Smooth muscle cell (in vitro differentiated cells): ENCODE measurements around the gene MND1. TPM values are rescaled to one million over a fixed set of nuclear protein-coding genes. Genes with fewer than 3 reads are reported as not detected.

Source experiments
- DNase-seq: peaks from one replicate; lab custom pipeline; 2025; ENCODE audit not compliant: unreplicated experiment; lab: John Stamatoyannopoulos, UW
- H2AFZ ChIP-seq: fragments of 200-600 bp; sonication (generic); 2 replicates; pipeline ENCODE4 v1.6.0; 2016; ENCODE audit warnings: antibody characterized with exemption, low read depth, mild to moderate bottlenecking
- H3F3A ChIP-seq: fragments of 200-600 bp; sonication (generic); 2 replicates; pipeline ENCODE4 v1.6.0; 2017; ENCODE audit warnings: antibody characterized with exemption, low read depth
- H3K27ac ChIP-seq: fragments of 200-600 bp; sonication (generic); 2 replicates; pipeline ENCODE4 v1.5.1; 2016; ENCODE audit warnings: low read depth, mild to moderate bottlenecking
- H3K27me3 ChIP-seq: fragments of 200-600 bp; sonication (generic); 2 replicates; pipeline ENCODE4 v1.6.1; 2016; ENCODE audit warnings: low read depth, mild to moderate bottlenecking
- H3K36me3 ChIP-seq: fragments of 200-600 bp; sonication (generic); 2 replicates; pipeline ENCODE4 v1.5.1; 2016; ENCODE audit warnings: low read depth
- H3K4me1 ChIP-seq: fragments of 200-600 bp; sonication (generic); 2 replicates; pipeline ENCODE4 v1.5.1; 2016; ENCODE audit warnings: low read depth
- H3K4me2 ChIP-seq: fragments of 200-600 bp; sonication (generic); 2 replicates; pipeline ENCODE4 v1.6.0; 2016; ENCODE audit warnings: mild to moderate bottlenecking
- H3K4me3 ChIP-seq: fragments of 200-600 bp; sonication (generic); 2 replicates; pipeline ENCODE4 v1.5.1; 2016; ENCODE audit warnings: mild to moderate bottlenecking
- H3K79me2 ChIP-seq: fragments of 200-600 bp; sonication (generic); 2 replicates; pipeline ENCODE4 v1.6.0; 2016; ENCODE audit warnings: low read depth, mild to moderate bottlenecking
- H3K9ac ChIP-seq: fragments of 200-600 bp; sonication (generic); 2 replicates; pipeline ENCODE4 v1.6.0; 2016; ENCODE audit warnings: low read depth
- H3K9me3 ChIP-seq: fragments of 200-600 bp; sonication (generic); replicated peaks from 2 replicates; pipeline ENCODE4 v1.5.1; 2016; ENCODE audit warnings: low read depth
- H4K20me1 ChIP-seq: fragments of 200-600 bp; sonication (generic); 2 replicates; pipeline ENCODE4 v1.6.0; 2016; ENCODE audit warnings: low read depth
- CTCF ChIP-seq: fragments of 200-600 bp; sonication (generic); IDR thresholded peaks from 2 replicates; pipeline ENCODE4 v1.5.1; 2017; ENCODE audit warnings: borderline replicate concordance, mild to moderate bottlenecking, antibody characterized with exemption; ENCODE audit not compliant: insufficient read depth, poor library complexity, severe bottlenecking
- WGBS: methylation state at CpG from one replicate; pipeline ENCODE4 v1.1.7; 2016; ENCODE audit warnings: low lambda C conversion rate; 5-methylcytosine and 5-hydroxymethylcytosine counted together
- polyA plus RNA-seq: library from polyadenylated mRNA; unstranded; fragments of >200 nt; fragmentation: Nextera tagmentation; extraction: Ambion mirVana; gene quantifications from 2 replicates; pipeline ENCODE4 v1.2.1, GENCODE V29; 2016
- total RNA-seq: library from RNA; depleted of rRNA; stranded (reverse); fragments of >200 nt; gene quantifications from 2 replicates; pipeline ENCODE4 v1.2.3, GENCODE V29; 2014

MND1 gene
- total and polyA plus RNA-seq, 2 experiments from 2014 or later = 1.7 to 3.1 TPM

- Histone ChIP-seq H3K4me3 (no peak overlapping the region), H3K9ac (no peak overlapping the region), H3K4me2 (no peak overlapping the region), H3K27ac (no peak overlapping the region), H2AFZ (no peak overlapping the region), H3K9me3 (no peaks in the 10 kb centered on the region), H3K79me2 (no peaks in the 10 kb centered on the region), H3K27me3 (no peaks in the 10 kb centered on the region), H4K20me1 (no peaks in the 10 kb centered on the region), H3K4me1 (peaks cover 3% of the 10 kb centered on the region), H3F3A (peaks cover 7% of the 10 kb centered on the region), H3K36me3 (no peaks in the 10 kb centered on the region)
- 63% methylated on average over 27 of the region's 27 CpGs for WGBS
- no peak for DNase-seq
- TF ChIP-seq CTCF = no peak
These were observed 107.6 kb downstream of the MND1 start for GRCh38 chr4:153451911-153452657.

- no peaks in the 10 kb centered on the region for H4K20me1 ChIP-seq
- H3K4me1 ChIP-seq = peaks cover 3% of the 10 kb centered on the region
- no peak overlapping the region for H2AFZ ChIP-seq
- H3K79me2 ChIP-seq = no peaks in the 10 kb centered on the region
- no peaks in the 10 kb centered on the region for H3K27me3 ChIP-seq
- H3K4me3 ChIP-seq = no peak overlapping the region
- no peak overlapping the region for H3K27ac ChIP-seq
- no peaks in the 10 kb centered on the region for H3K9me3 ChIP-seq
- H3K4me2 ChIP-seq = no peak overlapping the region
- H3K36me3 ChIP-seq = no peaks in the 10 kb centered on the region
- no peak for DNase-seq
- peaks cover 7% of the 10 kb centered on the region for H3F3A ChIP-seq
- WGBS = 92% methylated on average over 1 of the region's 4 CpGs
- TF ChIP-seq CTCF = no peak
- no peak overlapping the region for H3K9ac ChIP-seq
These were observed 108.3 kb downstream of the MND1 start for GRCh38 chr4:153452658-153453378.

GRCh38 chr4:153453402-153453801 lies 108.9 kb downstream of the MND1 start:
- DNase-seq = no peak
- WGBS = 94% methylated on average over 8 of the region's 8 CpGs
- H3K27ac ChIP-seq = no peak overlapping the region
- H3K4me1 ChIP-seq = no peaks in the 10 kb centered on the region
- H2AFZ ChIP-seq = no peak overlapping the region
- no peaks in the 10 kb centered on the region for H3K9me3 ChIP-seq
- no peaks in the 10 kb centered on the region for H4K20me1 ChIP-seq
- H3F3A ChIP-seq = peaks cover 7% of the 10 kb centered on the region
- TF ChIP-seq CTCF = no peak
- no peak overlapping the region for H3K4me2 ChIP-seq
- no peak overlapping the region for H3K9ac ChIP-seq
- H3K36me3 ChIP-seq = no peaks in the 10 kb centered on the region
- no peaks in the 10 kb centered on the region for H3K27me3 ChIP-seq
- no peaks in the 10 kb centered on the region for H3K79me2 ChIP-seq
- H3K4me3 ChIP-seq = no peak overlapping the region
